Measurements from ENCODE around the gene NUP160.
"Not testable (repeated sequence)": the region's sequence is repeated elsewhere in the genome, so short reads cannot be mapped to it uniquely, and the experiment has no call there.

NUP160 gene

GRCh38 chr11:47861728-47862127 lies 13.6 kb upstream of the NUP160 start:
- peak; percentile 54 for DNase-seq (ENCODE audit: low spot score)

GRCh38 chr11:47860536-47860935 lies 12.4 kb upstream of the NUP160 start:
- no peak for DNase-seq (ENCODE audit: low spot score)

- DNase-seq (ENCODE audit: low spot score): peak; percentile 90
Measured at GRCh38 chr11:47857892-47858543, 9.9 kb upstream of the NUP160 start.

- DNase-seq (ENCODE audit: low spot score): no peak
Measured at GRCh38 chr11:47857485-47857884, 9.3 kb upstream of the NUP160 start.

GRCh38 chr11:47856186-47856585 lies 8.0 kb upstream of the NUP160 start:
- DNase-seq (ENCODE audit: low spot score): no peak

GRCh38 chr11:47854667-47855066 lies 6.5 kb upstream of the NUP160 start:
- DNase-seq (ENCODE audit: low spot score): no peak

- no peak for DNase-seq (ENCODE audit: low spot score)
Measured at GRCh38 chr11:47852053-47852452, 3.9 kb upstream of the NUP160 start.

GRCh38 chr11:47850337-47850736 lies 2.2 kb upstream of the NUP160 start:
- no peak for DNase-seq (ENCODE audit: low spot score)

- DNase-seq (ENCODE audit: low spot score): no peak
Measured at GRCh38 chr11:47848700-47849155, 578 bp upstream of the NUP160 start.

GRCh38 chr11:47847537-47847891 lies 636 bp downstream of the NUP160 start:
- no peak for DNase-seq (ENCODE audit: low spot score)

- no peak for DNase-seq (ENCODE audit: low spot score)
Measured at GRCh38 chr11:47846998-47847397, 1.2 kb downstream of the NUP160 start.

- DNase-seq (ENCODE audit: low spot score): no peak
Measured at GRCh38 chr11:47843361-47844055, 4.6 kb downstream of the NUP160 start.

GRCh38 chr11:47842749-47843148 lies 5.4 kb downstream of the NUP160 start:
- no peak for DNase-seq (ENCODE audit: low spot score)

- DNase-seq (ENCODE audit: low spot score): no peak
Measured at GRCh38 chr11:47837929-47838328, 10.2 kb downstream of the NUP160 start.

- no peak for DNase-seq (ENCODE audit: low spot score)
Measured at GRCh38 chr11:47837292-47837691, 10.9 kb downstream of the NUP160 start.

GRCh38 chr11:47830013-47830412 lies 18.1 kb downstream of the NUP160 start:
- DNase-seq (ENCODE audit: low spot score): not testable (repeated sequence)

GRCh38 chr11:47828284-47828683 lies 19.9 kb downstream of the NUP160 start:
- DNase-seq (ENCODE audit: low spot score): no peak

GRCh38 chr11:47822664-47823063 lies 25.5 kb downstream of the NUP160 start:
- not testable (repeated sequence) for DNase-seq (ENCODE audit: low spot score)

- no peak for DNase-seq (ENCODE audit: low spot score)
Measured at GRCh38 chr11:47819743-47820142, 28.4 kb downstream of the NUP160 start.

- DNase-seq (ENCODE audit: low spot score): no peak
Measured at GRCh38 chr11:47800759-47801158, 47.4 kb downstream of the NUP160 start.

GRCh38 chr11:47797633-47798032 lies 50.5 kb downstream of the NUP160 start:
- DNase-seq (ENCODE audit: low spot score): peak; percentile 19

- DNase-seq (ENCODE audit: low spot score): no peak
Measured at GRCh38 chr11:47791774-47792430, 56.2 kb downstream of the NUP160 start.

GRCh38 chr11:47790017-47790416 lies 58.1 kb downstream of the NUP160 start:
- not testable (repeated sequence) for DNase-seq (ENCODE audit: low spot score)

Data from AG20443 (cell line).